IMR-90 (cell line): ENCODE measurements around the gene NPAS2. TPM values are rescaled to one million over a fixed set of nuclear protein-coding genes. Genes with fewer than 3 reads are reported as not detected.

Experiments used
- ATAC-seq: fragments of 200-7000 bp; cut with Tn5 transposase; 2 replicates; pipeline ENCODE4 v1.9.1; 2020; ENCODE audit warnings: low read depth, mild to moderate bottlenecking, moderate library complexity
- BruUV-seq: library from RNA; stranded (reverse); fragments of 400-500 nt; replicated peaks from 2 replicates; lab custom pipeline; 2021; lab: Mats Ljungman, UMichigan
- CTCF ChIA-PET: fragments of 300-600 bp; formaldehyde crosslinking; extraction: SDS; loops from one replicate; lab custom pipeline; 2021; ENCODE audit warnings: antibody characterized with exemption; lab: Yijun Ruan, JAX
- POLR2A ChIA-PET: fragments of 300-600 bp; sonication (Branson Sonifier 250); formaldehyde crosslinking; loops from one replicate; lab custom pipeline; 2022; ENCODE audit warnings: antibody characterized with exemption; ENCODE audit not compliant: unreplicated experiment; lab: Charles Lee
- DNase-seq: peaks from one replicate; pipeline ENCODE4 v3.0.0; 2013
- H2AFZ ChIP-seq: replicated peaks from 2 replicates; pipeline ENCODE3; 2013; ENCODE audit warnings: low read length, mild to moderate bottlenecking; ENCODE audit not compliant: poor library complexity
- H2AK5ac ChIP-seq: 2 replicates; pipeline ENCODE4 v1.6.1; 2013; ENCODE audit warnings: low read depth, low read length, inconsistent platforms
- H2AK9ac ChIP-seq: replicated peaks from 2 replicates; pipeline ENCODE3; 2013; ENCODE audit warnings: mild to moderate bottlenecking, low read depth, low read length, moderate library complexity; ENCODE audit not compliant: poor library complexity
- H2BK120ac ChIP-seq: 2 replicates; pipeline ENCODE4 v1.6.1; 2013; ENCODE audit warnings: low read depth, low read length, inconsistent platforms
- H2BK15ac ChIP-seq: 3 replicates; pipeline ENCODE4 v1.6.1; 2013; ENCODE audit warnings: low read depth, low read length, inconsistent platforms
- H2BK20ac ChIP-seq: 2 replicates; pipeline ENCODE4 v1.6.1; 2013; ENCODE audit warnings: low read depth, mild to moderate bottlenecking, inconsistent platforms, low read length, moderate library complexity
- H2BK5ac ChIP-seq: 2 replicates; pipeline ENCODE4 v1.6.1; 2013; ENCODE audit warnings: mild to moderate bottlenecking, low read depth, low read length, inconsistent platforms; ENCODE audit not compliant: poor library complexity, severe bottlenecking
- H3K14ac ChIP-seq: replicated peaks from 2 replicates; pipeline ENCODE4 v1.6.1; 2013; ENCODE audit warnings: low read depth, low read length, inconsistent platforms
- H3K18ac ChIP-seq: 2 replicates; pipeline ENCODE4 v1.6.1; 2013; ENCODE audit warnings: low read depth, low read length, control low read depth
- H3K23ac ChIP-seq: 2 replicates; pipeline ENCODE4 v1.6.1; 2013; ENCODE audit warnings: low read depth, low read length, inconsistent platforms
- H3K27ac ChIP-seq: 2 replicates; pipeline ENCODE4 v1.5.1; 2013; ENCODE audit warnings: mild to moderate bottlenecking, control low read depth, low read length; ENCODE audit not compliant: insufficient read depth
- H3K27me3 ChIP-seq: 2 replicates; pipeline ENCODE4 v1.6.1; 2013; ENCODE audit warnings: low read length; ENCODE audit not compliant: control insufficient read depth, insufficient read depth
- H3K36me3 ChIP-seq: 2 replicates; pipeline ENCODE4 v1.6.1; 2013; ENCODE audit warnings: low read length, mixed read lengths; ENCODE audit not compliant: control insufficient read depth, insufficient read depth
- H3K4ac ChIP-seq: 2 replicates; pipeline ENCODE4 v1.6.1; 2013; ENCODE audit warnings: low read depth, low read length, inconsistent platforms
- H3K4me1 ChIP-seq: 2 replicates; pipeline ENCODE4 v1.6.1; 2013; ENCODE audit warnings: low read length, mixed read lengths; ENCODE audit not compliant: control insufficient read depth, insufficient read depth
- H3K4me2 ChIP-seq: 2 replicates; pipeline ENCODE4 v1.6.1; 2013; ENCODE audit warnings: low read depth, mild to moderate bottlenecking, control low read depth, low read length, moderate library complexity
- H3K4me3 ChIP-seq: 2 replicates; pipeline ENCODE4 v1.5.1; 2013; ENCODE audit warnings: low read depth, mild to moderate bottlenecking, control low read depth, low read length, moderate library complexity; ENCODE audit not compliant: insufficient read depth
- H3K56ac ChIP-seq: 2 replicates; pipeline ENCODE4 v1.6.1; 2013; ENCODE audit warnings: low read length, inconsistent platforms; ENCODE audit not compliant: insufficient read depth; ENCODE audit errors: extremely low read depth
- H3K79me1 ChIP-seq, 2 experiments: 2 replicates each; pipeline ENCODE4 v1.6.1; 2013; ENCODE audit warnings: low read length in 2 of 2, inconsistent platforms in 1 of 2, low read depth in 1 of 2
- H3K9ac ChIP-seq: 2 replicates; pipeline ENCODE4 v1.6.1; 2013; ENCODE audit warnings: low read depth, low read length, control low read depth
- H3K9me1 ChIP-seq: 2 replicates; pipeline ENCODE4 v1.6.1; 2013; ENCODE audit warnings: low read length, inconsistent platforms; ENCODE audit not compliant: insufficient read depth
- H3K9me3 ChIP-seq: 2 replicates; pipeline ENCODE4 v1.6.1; 2013; ENCODE audit warnings: low read length; ENCODE audit not compliant: control insufficient read depth, insufficient read depth
- H4K20me1 ChIP-seq: 2 replicates; pipeline ENCODE4 v1.6.1; 2013; ENCODE audit warnings: low read length, inconsistent platforms; ENCODE audit not compliant: insufficient read depth
- H4K5ac ChIP-seq: 2 replicates; pipeline ENCODE4 v1.6.1; 2013; ENCODE audit warnings: mild to moderate bottlenecking, low read depth, low read length, control low read depth
- H4K8ac ChIP-seq, 2 experiments: 2 replicates each; pipeline ENCODE4 v1.6.1; 2013; ENCODE audit warnings: low read depth in 2 of 2, low read length in 2 of 2, control low read depth in 1 of 2, inconsistent platforms in 1 of 2
- H4K91ac ChIP-seq: 2 replicates; pipeline ENCODE4 v1.6.1; 2013; ENCODE audit warnings: low read depth, low read length, inconsistent platforms; ENCODE audit not compliant: insufficient read depth
- CHD1 ChIP-seq: IDR thresholded peaks from 2 replicates; pipeline ENCODE4 v1.6.1; 2012; ENCODE audit warnings: low read depth, low read length, improper control_type of control experiment
- MAZ ChIP-seq: IDR thresholded peaks from 2 replicates; pipeline ENCODE4 v1.6.1; 2012; ENCODE audit warnings: low read depth, mild to moderate bottlenecking, low read length, improper control_type of control experiment, moderate library complexity, borderline replicate concordance
- MXI1 ChIP-seq: IDR thresholded peaks from 2 replicates; pipeline ENCODE4 v1.6.1; 2012; ENCODE audit warnings: low read depth, mild to moderate bottlenecking, low read length, moderate library complexity, borderline replicate concordance
- NFE2L2 ChIP-seq: fragments of 150-350 bp; IDR thresholded peaks from 2 replicates; pipeline ENCODE4 v1.6.1; 2016; ENCODE audit warnings: low read depth, mild to moderate bottlenecking, low read length
- POLR2A ChIP-seq: IDR thresholded peaks from 2 replicates; pipeline ENCODE4 v1.6.1; 2012; ENCODE audit warnings: mild to moderate bottlenecking, low read depth, low read length
- RFX5 ChIP-seq: IDR thresholded peaks from 2 replicates; pipeline ENCODE4 v1.8.0; 2012; ENCODE audit warnings: low read depth, mild to moderate bottlenecking, low read length, moderate library complexity
- WGBS, 2 experiments: methylation state at CpG; one replicate each; pipeline versions ENCODE4 v1.1.5 to v1.1.7; 2013; ENCODE audit warnings: missing lambda C conversion rate in 2 of 2; ENCODE audit not compliant: insufficient read length in 1 of 2; ENCODE audit errors: extremely low coverage in 2 of 2; 5-methylcytosine and 5-hydroxymethylcytosine counted together
- dilution Hi-C: fragments of 300-500 bp; cut with HindIII; formaldehyde crosslinking; loops from one replicate; pipeline ENCODE4 v1.14.3; 2018; ENCODE audit warnings: low sequenced_read_pairs; ENCODE audit not compliant: unreplicated experiment
- in situ Hi-C: fragments of 300-500 bp; cut with MboI; formaldehyde crosslinking; loops from 3 replicates; pipeline ENCODE4 v1.14.3; 2019; ENCODE audit warnings: low sequenced_read_pairs, inconsistent platforms, mixed read lengths
- intact Hi-C: fragments of 100-400 bp; cut with micrococcal nuclease; formaldehyde crosslinking; loops from 2 replicates; pipeline ENCODE4 v1.10.0; 2022
- polyA plus RNA-seq, 3 experiments: library from polyadenylated mRNA; depleted of rRNA; stranded (reverse); fragments of >200 nt; gene quantifications; 2 replicates each; pipeline ENCODE4 v1.2.3, GENCODE V29; 2012; ENCODE audit warnings: low replicate concordance in 1 of 3
- total RNA-seq: library from RNA; depleted of rRNA; stranded (reverse); fragments of >200 nt; gene quantifications from 2 replicates; pipeline ENCODE4 v1.2.3, GENCODE V29; 2012
- TF ChIP-seq, protein P1 (sequence below): conservative IDR thresholded peaks from 2 replicates; pipeline ENCODE4 v1.5.1; 2012; ENCODE audit warnings: mild to moderate bottlenecking, low read depth, low read length, improper control_type of control experiment
- TF ChIP-seq, protein P2 (sequence below): fragments of 150-350 bp; IDR thresholded peaks from 2 replicates; pipeline ENCODE4 v1.6.1; 2016; ENCODE audit warnings: low read depth, mild to moderate bottlenecking, low read length, moderate library complexity, borderline replicate concordance

NPAS2 gene
- total and polyA plus RNA-seq, 2 of the 4 experiments (the other 2 are of a cell fraction) = 5.2 to 14.8 TPM

DNA sequence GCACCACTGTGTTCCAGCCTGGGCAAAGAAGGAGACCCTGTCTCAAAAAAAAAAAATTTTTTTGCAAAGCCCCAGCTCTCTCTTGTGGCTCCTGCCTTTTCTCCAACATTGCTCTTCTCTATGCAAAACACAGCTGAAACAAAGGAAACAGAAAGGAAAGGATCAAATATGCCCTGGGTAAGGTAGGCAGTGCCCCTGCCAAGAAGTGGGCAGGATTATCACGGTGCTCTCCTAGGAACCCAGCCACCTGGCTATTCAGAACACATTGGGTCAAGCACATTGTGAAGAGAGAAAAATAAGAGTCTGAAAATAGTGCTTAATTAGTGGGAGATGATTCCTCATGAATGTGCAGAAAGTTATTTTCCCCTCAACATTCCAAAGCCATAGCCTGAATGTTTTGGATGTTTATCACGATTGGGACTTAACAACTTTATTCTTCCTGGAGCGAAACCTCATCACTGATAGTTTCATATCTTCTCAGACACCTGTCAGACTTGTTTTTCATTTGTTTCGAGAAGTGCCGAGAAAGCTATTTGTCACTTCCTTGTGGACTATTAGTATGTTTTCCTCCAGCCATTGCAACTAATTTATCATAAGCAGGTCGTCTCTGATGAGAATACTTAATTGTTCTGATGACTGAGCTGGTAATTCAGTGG lies 139.4 kb downstream of the NPAS2 start:
- peak; percentile 58 for ATAC-seq
- H3K4me3 ChIP-seq = no peak overlapping the region
- DNase-seq = peak; percentile 45
- peaks cover 17% of the 10 kb centered on the region for H3K9me1 ChIP-seq
- no peak overlapping the region for H2AFZ ChIP-seq
- H2BK120ac ChIP-seq = no peak overlapping the region; the same call in 1 of the 2 replicates
- no peak overlapping the region for H3K56ac ChIP-seq
- H3K18ac ChIP-seq = no peak overlapping the region; the same call in 1 of the 2 replicates
- no peaks in the 10 kb centered on the region; a peak in 1 of 4 replicates for H3K79me1 ChIP-seq
- intact Hi-C loops = no loop called here
- H4K91ac ChIP-seq = peak overlapping the region; percentile 20; the same call in 1 of the 2 replicates
- no peak for TF ChIP-seq RFX5
- no peak for TF ChIP-seq POLR2A
- TF ChIP-seq CHD1 = no peak
- TF ChIP-seq MAZ = no peak
- TF ChIP-seq, protein P1, sequence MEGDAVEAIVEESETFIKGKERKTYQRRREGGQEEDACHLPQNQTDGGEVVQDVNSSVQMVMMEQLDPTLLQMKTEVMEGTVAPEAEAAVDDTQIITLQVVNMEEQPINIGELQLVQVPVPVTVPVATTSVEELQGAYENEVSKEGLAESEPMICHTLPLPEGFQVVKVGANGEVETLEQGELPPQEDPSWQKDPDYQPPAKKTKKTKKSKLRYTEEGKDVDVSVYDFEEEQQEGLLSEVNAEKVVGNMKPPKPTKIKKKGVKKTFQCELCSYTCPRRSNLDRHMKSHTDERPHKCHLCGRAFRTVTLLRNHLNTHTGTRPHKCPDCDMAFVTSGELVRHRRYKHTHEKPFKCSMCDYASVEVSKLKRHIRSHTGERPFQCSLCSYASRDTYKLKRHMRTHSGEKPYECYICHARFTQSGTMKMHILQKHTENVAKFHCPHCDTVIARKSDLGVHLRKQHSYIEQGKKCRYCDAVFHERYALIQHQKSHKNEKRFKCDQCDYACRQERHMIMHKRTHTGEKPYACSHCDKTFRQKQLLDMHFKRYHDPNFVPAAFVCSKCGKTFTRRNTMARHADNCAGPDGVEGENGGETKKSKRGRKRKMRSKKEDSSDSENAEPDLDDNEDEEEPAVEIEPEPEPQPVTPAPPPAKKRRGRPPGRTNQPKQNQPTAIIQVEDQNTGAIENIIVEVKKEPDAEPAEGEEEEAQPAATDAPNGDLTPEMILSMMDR = no peak
- TF ChIP-seq, protein P2, sequence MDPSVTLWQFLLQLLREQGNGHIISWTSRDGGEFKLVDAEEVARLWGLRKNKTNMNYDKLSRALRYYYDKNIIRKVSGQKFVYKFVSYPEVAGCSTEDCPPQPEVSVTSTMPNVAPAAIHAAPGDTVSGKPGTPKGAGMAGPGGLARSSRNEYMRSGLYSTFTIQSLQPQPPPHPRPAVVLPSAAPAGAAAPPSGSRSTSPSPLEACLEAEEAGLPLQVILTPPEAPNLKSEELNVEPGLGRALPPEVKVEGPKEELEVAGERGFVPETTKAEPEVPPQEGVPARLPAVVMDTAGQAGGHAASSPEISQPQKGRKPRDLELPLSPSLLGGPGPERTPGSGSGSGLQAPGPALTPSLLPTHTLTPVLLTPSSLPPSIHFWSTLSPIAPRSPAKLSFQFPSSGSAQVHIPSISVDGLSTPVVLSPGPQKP = no peak
- no peak for TF ChIP-seq MXI1
- TF ChIP-seq NFE2L2 = no peak
- ChIA-PET CTCF (interaction anchor here (0.6 to 0.7 kb wide), 2 partner anchors 131 to 229 kb away, joined by 3 to 5 read pairs; no protein-coding TSS in a partner anchor), POLR2A (interaction anchor here (0.7 kb wide), 1 partner anchor 34 kb away, joined by 4 read pairs; no protein-coding TSS in a partner anchor)
- H4K5ac ChIP-seq = no peak overlapping the region
- 0 out of 2 replicates have a peak, but pooled peaks cover 1% of the 10 kb centered on the region for H3K36me3 ChIP-seq
- no peak overlapping the region for H3K9ac ChIP-seq
- H3K4me1 ChIP-seq = peaks cover 11% of the 10 kb centered on the region
- H3K4me2 ChIP-seq = peak overlapping the region; percentile 72; the same call in 1 of the 2 replicates
- no peaks in the 10 kb centered on the region for H3K27me3 ChIP-seq
- H3K4ac ChIP-seq = peak overlapping the region; percentile 45; the same call in 1 of the 2 replicates
- H3K23ac ChIP-seq = no peak overlapping the region
- H2BK15ac ChIP-seq = no peak overlapping the region
- H2BK20ac ChIP-seq = peak overlapping the region; percentile 71
- peak overlapping the region in 1 of 2 experiments; percentile 20; a peak in 1 of 4 replicates for H4K8ac ChIP-seq
- BruUV-seq = no TSS peak
- dilution Hi-C loops = no loop called here
- peaks cover 2% of the 10 kb centered on the region; the same call in 1 of the 2 replicates for H3K9me3 ChIP-seq
- no peak overlapping the region for H2AK9ac ChIP-seq
- no peaks in the 10 kb centered on the region for H4K20me1 ChIP-seq
- no peak overlapping the region for H2BK5ac ChIP-seq
- no CpG with 5 or more reads among the region's 6 CpGs for WGBS, 2 experiments
- H2AK5ac ChIP-seq = peak overlapping the region; percentile 44; the same call in 1 of the 2 replicates
- H3K27ac ChIP-seq = no peak overlapping the region
- in situ Hi-C loops = no loop called here
- no peak overlapping the region for H3K14ac ChIP-seq
